Central memory CD4-positive, alpha-beta T cell (primary cell): ENCODE measurements around the gene LHPP.
"Not testable (repeated sequence)": the region's sequence is repeated elsewhere in the genome, so short reads cannot be mapped to it uniquely, and the experiment has no call there.

Experiments
- DNase-seq: peaks from one replicate; pipeline ENCODE4 v3.0.0; 2022

LHPP gene

DNA sequence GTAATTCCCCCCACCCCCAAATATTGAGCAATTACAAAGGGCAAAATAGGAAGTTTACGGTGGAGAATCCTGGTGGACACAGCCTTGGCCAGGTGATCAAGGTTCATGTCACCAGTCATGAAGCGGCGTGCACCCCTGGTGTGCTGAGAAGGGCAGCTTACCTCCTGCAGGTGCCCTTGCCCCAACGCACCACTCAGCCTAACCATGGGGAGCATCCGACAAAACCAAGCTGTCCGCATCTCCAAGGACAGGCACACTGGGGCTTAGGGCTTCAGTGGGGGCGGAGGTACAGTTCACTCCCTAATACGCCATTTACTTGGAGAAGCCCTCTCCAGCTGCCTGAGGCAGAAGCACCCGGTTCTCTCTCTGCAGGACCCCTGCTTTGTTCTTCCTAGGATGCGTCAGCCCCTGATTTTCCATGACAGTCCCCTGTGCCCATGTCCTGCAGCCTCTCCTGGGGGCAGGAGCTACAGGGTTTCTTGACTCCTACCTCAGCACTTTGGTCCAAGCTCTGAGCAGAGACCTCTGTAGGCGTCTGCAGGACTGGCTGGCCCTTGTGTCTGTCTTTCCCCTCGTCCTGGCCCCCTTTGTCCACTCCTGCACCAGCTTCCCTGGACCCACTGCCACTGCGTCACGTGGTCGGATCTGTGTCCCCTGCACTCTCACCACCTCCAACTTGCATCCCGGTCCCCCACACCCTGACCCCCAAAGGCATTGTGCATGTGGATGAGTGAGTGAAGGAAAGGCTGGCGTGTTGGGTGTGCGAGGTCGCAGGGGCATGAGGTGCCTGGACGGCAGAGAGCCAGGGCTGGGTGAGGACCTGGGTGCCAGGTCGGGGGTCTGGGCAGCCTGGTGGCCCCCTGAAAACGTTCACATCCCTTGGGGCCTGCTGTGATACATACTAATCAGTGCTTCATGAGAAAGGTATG, 113.7 kb downstream of the LHPP start:
- no peak for DNase-seq

DNA sequence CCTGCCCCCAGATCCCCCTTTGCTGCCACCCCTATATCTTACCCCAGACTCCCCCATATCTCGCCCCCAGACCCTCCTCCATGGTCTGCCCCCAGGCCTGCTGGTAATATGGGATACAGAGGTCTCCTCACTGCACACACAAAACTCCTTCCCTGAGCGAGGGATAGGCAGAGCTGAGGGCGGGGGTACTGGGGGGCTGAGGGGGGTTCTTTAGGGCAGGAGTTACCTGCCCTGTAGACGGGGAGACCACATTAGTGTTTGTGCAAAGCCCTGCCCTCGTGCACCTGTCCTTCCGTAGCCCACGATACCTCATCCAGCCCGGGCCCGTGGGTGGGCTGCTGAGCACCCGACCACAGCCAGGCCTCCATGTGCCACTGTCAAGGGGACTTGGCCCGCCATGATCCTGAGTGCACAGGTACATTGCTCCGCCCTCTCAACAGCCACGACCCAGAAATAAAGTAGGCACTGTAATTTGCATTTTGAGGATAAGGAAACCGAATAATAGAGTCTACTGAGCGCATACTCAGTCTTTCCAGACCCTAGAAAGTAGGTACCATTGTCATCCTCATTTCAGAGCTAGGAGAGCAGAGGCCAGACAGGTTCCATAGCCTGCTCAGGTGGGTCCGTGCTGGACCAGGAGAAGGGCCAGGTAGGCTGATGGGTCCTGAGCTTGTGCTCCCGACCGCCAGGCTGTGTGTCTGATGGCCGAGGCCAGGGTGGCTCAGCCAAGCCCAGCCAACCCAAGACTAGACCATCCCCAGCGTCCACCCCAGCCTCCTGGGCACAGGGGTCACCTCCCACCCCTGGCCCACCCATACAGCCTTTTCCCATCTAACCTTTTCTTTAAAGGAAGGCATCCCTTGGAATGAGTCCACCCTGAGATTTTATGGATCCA, 115.2 kb downstream of the LHPP start:
- DNase-seq: no peak

GRCh38 chr10:124577651-124578050, 116.0 kb downstream of the LHPP start:
- no peak for DNase-seq

DNA sequence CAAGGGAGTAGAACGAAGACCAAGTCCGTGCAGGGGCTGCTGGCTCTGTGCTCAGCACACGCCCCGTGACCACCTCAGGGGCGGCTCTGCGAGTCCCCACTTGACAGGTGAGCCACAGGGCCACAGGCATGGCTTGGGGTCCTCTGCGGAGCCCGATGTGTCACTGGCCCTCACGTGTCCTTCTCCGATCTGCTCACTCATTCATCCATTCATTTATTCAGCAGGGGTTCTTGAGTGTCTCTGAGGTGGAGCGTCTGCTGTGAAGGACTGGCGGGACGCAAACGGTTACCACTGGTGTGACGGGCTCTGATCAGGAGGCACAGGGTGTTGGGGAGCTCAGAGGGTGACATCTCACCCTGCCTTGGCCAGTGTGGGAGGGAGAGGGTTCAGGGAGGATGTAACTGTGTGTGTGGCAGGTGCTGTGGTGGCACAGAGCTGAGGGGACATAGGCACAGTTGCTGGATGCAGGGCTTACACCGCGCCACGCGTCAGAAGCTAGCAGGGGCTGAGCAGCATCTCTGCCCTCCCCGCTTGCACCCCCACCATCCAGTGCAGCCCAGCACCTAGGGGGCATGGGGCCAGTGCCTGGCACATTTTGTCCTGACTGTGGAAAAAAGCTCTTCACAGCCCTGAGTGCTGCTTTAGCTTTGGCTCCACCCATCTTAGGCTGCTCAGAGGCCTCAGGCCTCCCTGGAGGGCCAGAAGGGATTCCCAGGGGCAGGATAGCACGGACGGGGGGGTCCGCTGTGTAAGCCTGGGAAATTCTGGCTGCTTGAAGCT, 116.8 kb downstream of the LHPP start:
- no peak for DNase-seq

GRCh38 chr10:124579011-124579399, 117.4 kb downstream of the LHPP start:
- no peak for DNase-seq

GRCh38 chr10:124586142-124586541, 124.5 kb downstream of the LHPP start:
- DNase-seq: no peak

GRCh38 chr10:124587811-124588211, 126.2 kb downstream of the LHPP start:
- no peak for DNase-seq

DNA sequence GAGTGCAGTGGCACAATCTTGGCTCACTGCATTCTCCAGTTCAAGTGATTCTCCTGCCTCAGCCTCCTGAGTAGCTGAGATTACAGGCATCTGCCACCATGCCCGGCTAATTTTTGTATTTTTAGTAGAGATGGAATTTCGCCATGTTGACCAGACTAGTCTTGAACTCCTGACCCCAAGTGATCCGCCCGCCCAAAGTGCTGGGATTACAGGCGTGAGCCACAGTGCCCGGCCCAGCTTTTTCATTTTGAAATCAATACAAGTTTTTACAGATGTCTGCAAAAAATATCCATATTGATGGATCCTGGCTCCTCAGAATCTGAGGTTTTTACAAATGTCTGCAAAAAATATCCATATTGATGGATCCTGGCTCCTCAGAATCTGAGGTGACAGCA, 126.7 kb downstream of the LHPP start:
- DNase-seq: not testable (repeated sequence)

GRCh38 chr10:124588736-124589490, 127.3 kb downstream of the LHPP start:
- no peak for DNase-seq

- no peak for DNase-seq
Measured at GRCh38 chr10:124589491-124590041, 127.9 kb downstream of the LHPP start.

GRCh38 chr10:124590216-124591122, 128.8 kb downstream of the LHPP start:
- no peak for DNase-seq

- no peak for DNase-seq
Measured at GRCh38 chr10:124591123-124591495, 129.5 kb downstream of the LHPP start.

- no peak for DNase-seq
Measured at GRCh38 chr10:124592101-124592500, 130.5 kb downstream of the LHPP start.

DNA sequence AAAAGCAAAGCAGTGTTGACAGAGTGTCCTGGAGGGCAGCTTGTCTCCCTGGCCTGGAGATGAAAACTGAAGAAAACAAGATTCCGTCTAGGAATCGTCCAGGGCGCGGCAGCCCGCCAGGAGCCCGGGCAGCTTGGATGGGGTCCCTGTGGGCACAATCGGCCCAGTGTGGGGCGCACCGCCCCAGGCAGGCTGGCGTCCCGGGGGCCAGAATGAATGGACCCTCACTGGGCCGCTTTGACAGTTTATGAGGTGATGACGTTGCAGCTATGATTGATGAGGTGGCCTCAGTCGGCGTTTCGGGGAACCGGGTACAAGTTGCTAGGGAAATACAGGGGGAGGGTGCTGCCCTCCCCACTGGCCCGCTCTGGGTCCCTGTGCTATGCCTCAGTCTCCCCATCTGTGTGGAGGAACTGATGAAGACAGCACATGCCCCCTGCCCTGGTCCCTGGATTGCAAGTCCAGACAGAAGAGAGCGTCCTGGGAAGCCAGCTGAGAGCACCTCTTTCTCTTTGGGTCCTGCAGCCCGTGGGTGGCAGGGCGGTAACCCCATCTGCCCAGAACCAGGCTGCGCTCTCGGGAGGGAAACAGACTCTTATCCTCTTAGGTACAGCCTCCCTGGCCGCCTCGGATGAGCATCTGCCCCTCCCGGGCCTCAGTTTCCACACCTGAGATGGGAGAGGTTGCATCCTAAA, 131.3 kb downstream of the LHPP start:
- no peak for DNase-seq

- no peak for DNase-seq
Measured at GRCh38 chr10:124593431-124593985, 131.9 kb downstream of the LHPP start.

DNA sequence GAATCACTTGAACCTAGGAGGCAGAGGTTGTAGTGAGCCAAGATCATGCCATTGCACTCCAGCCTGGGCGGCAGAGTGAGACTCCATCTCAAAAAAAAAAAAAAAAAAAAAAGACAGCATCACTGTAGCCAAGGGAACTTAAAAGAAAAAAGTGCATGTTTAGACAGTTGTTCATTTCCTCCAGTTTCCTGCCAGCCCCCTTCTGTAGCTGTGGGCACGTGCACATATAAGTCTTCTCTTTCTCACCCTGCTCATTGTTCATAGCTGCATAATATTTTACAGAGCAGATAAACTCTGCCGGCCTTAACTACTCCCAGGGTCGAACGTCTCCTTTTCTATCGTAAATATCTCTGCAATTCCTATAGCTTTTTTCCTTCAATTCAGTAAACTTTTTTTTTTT, 132.6 kb downstream of the LHPP start:
- no peak for DNase-seq

DNA sequence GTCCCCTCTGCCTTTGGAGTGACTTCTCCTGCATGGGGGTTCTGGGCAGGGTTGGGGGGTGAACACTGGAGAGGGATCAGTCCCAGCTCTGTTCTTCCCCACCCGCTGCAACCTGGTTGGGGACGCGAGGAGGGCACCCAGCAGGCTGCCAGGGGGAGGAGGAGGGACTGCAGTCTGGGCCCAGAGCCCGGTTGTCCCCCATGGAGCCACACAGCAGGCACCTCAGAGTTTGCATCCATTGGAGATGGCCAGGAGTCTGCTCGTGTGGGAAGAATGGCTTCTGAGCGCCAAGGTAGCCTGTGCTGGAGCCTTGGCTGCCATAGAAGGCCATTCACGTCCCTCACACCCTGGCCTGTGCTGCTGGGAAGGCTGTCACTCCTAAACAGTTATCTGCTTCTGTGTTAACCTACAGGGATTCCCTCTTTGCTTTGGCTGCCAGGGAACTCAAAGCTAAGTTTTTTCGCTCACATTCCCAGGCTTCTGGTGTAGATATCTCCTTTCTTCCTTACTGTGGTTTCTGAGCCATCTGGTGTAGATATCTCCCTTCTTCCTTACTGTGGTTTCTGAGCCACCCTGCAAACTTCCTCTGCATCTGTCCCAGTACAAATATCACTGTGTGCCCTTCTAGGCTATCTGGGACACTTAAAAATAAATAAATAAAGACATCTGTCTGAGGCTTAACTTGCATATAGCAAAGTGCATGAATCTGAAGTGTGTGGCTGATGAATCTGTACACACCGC, 133.7 kb downstream of the LHPP start:
- DNase-seq: no peak

DNA sequence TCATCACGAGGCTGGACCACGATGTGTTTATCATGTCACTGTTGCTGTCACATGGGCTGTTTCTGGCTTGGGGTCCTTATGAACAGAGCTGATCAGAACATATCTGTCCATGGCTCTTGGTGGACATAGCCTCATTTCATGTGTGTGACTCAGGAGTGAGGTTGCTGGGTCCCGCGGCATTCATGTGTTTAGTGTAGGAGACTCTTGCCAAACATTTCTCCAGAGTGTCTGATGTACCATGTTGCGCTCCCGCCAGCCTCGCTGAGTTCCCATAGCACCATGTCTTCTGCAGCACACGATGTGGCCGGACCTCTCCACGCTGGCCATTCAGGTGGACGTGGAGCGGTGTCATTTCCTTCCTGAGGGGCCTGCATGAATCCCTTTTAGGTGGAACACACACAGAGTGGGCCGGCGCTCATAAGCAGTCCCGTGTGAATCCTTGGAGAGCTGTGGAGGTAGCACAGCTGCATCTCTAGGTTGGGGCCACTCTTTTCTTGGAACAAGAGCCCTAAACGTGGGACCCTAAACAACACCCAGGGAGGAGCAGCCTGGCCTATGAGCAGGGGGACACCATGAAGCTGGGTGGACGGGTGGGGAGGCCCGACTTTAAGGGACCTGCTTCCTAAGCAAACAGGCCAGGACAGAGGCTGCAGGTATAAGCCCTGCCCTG, 134.6 kb downstream of the LHPP start:
- no peak for DNase-seq
